Measurements from ENCODE around the gene DNASE1L3.

DNA sequence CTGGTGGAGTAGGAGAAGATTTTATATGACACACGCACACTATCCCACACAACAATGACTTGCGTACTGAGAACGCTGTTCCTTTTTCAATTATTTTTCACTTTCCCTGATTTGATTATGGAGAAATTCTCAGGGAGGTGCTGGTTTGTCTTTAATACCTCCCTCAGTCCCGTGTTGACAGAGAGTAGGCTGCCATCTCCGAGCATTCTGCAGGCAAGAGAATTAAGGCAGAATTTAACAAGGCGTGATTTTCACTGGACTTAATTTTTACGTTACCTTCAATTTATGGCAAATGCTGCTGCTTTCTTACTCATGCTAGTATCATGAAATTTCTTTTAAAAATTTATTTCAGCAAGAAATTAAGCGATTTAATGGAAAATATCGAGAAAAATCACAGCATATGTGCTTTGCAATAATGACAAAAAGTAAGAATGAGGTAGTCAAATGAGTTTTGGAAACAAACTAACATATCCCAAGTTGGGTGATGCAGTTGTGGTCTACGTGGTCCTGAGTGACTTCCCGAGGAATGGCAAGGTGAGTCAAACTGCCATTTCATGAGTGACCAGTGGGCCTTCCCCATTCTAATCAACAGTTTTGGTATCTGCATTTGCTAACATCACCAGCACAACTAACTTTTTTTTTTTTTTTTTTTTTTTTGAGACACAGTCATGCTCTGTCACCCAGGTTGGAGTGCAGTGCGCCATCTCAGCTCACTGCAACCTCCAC, 16.9 kb downstream of the DNASE1L3 start:
- no peak for TF ChIP-seq TAF1 (IDR thresholded peaks at IDR 0.05; ENCODE audit: borderline replicate concordance, insufficient read depth, low read length)
- no peak for TF ChIP-seq POLR2AphosphoS5 (IDR thresholded peaks at IDR 0.05; ENCODE audit: low read depth, low read length)
- TF ChIP-seq, protein P1, sequence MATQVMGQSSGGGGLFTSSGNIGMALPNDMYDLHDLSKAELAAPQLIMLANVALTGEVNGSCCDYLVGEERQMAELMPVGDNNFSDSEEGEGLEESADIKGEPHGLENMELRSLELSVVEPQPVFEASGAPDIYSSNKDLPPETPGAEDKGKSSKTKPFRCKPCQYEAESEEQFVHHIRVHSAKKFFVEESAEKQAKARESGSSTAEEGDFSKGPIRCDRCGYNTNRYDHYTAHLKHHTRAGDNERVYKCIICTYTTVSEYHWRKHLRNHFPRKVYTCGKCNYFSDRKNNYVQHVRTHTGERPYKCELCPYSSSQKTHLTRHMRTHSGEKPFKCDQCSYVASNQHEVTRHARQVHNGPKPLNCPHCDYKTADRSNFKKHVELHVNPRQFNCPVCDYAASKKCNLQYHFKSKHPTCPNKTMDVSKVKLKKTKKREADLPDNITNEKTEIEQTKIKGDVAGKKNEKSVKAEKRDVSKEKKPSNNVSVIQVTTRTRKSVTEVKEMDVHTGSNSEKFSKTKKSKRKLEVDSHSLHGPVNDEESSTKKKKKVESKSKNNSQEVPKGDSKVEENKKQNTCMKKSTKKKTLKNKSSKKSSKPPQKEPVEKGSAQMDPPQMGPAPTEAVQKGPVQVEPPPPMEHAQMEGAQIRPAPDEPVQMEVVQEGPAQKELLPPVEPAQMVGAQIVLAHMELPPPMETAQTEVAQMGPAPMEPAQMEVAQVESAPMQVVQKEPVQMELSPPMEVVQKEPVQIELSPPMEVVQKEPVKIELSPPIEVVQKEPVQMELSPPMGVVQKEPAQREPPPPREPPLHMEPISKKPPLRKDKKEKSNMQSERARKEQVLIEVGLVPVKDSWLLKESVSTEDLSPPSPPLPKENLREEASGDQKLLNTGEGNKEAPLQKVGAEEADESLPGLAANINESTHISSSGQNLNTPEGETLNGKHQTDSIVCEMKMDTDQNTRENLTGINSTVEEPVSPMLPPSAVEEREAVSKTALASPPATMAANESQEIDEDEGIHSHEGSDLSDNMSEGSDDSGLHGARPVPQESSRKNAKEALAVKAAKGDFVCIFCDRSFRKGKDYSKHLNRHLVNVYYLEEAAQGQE (IDR thresholded peaks at IDR 0.05; ENCODE audit: insufficient read depth in 1 of 2, low read depth in 2 of 2, low read length in 2 of 2): no peak
- TF ChIP-seq SIN3A (IDR thresholded peaks at IDR 0.05; ENCODE audit: borderline replicate concordance, insufficient read depth, low read length): no peak
